Neural progenitor cell (in vitro differentiated cells): ENCODE measurements around the gene RILPL1.
"Not testable (repeated sequence)": the region's sequence is repeated elsewhere in the genome, so short reads cannot be mapped to it uniquely, and the experiment has no call there.

Experiments
- EZH2phosphoT487 ChIP-seq: fragments of 200-600 bp; sonication (generic); IDR thresholded peaks from 2 replicates; pipeline ENCODE4 v1.6.1; 2017; ENCODE audit warnings: antibody characterized with exemption
- TF ChIP-seq, protein P1 (sequence below): fragments of 200-600 bp; sonication (generic); IDR thresholded peaks from 2 replicates; pipeline ENCODE4 v1.5.1; 2017; ENCODE audit warnings: antibody characterized with exemption, mild to moderate bottlenecking

DNA sequence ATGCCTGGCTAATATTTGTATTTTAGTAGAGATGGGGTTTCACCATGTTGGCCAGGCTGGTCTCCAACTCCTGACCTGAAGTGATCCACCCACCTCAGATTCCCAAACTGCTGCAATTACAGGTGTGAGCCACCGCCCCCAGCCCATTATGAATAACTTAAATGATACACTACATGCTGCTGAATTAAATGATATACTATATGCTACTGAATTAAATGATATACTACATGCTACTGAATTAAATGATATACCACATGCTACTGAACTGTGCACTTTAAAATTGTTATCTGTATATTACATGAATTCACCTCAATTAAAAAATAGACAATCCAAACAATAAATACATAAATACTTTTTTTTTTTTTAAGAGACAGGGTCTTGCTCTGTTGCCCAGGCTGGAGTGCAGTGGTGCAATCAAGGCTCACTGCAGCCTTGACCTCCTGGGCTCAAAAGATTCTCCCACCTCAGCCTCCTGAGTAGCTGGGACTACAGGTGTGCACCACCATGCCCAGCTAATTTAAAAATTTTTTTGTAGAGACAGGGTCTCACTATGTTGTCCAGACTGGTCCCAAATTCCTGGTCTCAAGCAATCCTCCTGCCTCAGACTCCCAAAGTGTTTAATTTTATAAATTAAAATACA lies 18.8 kb downstream of the RILPL1 start:
- TF ChIP-seq, protein P1, sequence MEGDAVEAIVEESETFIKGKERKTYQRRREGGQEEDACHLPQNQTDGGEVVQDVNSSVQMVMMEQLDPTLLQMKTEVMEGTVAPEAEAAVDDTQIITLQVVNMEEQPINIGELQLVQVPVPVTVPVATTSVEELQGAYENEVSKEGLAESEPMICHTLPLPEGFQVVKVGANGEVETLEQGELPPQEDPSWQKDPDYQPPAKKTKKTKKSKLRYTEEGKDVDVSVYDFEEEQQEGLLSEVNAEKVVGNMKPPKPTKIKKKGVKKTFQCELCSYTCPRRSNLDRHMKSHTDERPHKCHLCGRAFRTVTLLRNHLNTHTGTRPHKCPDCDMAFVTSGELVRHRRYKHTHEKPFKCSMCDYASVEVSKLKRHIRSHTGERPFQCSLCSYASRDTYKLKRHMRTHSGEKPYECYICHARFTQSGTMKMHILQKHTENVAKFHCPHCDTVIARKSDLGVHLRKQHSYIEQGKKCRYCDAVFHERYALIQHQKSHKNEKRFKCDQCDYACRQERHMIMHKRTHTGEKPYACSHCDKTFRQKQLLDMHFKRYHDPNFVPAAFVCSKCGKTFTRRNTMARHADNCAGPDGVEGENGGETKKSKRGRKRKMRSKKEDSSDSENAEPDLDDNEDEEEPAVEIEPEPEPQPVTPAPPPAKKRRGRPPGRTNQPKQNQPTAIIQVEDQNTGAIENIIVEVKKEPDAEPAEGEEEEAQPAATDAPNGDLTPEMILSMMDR = not testable (repeated sequence)
- not testable (repeated sequence) for TF ChIP-seq EZH2phosphoT487
